ENCODE data around the gene SHISAL2A. TPM values are rescaled to one million over a fixed set of nuclear protein-coding genes. Genes with fewer than 3 reads are reported as not detected.
A peak's percentile ranks its signal among the peaks of the same experiment; 100 is the strongest.

SHISAL2A gene
- total and polyA plus RNA-seq, 2 of the 13 experiments (the other 11 are each of a cell fraction or from before 2014, with no cell fraction given), result not detected

DNA sequence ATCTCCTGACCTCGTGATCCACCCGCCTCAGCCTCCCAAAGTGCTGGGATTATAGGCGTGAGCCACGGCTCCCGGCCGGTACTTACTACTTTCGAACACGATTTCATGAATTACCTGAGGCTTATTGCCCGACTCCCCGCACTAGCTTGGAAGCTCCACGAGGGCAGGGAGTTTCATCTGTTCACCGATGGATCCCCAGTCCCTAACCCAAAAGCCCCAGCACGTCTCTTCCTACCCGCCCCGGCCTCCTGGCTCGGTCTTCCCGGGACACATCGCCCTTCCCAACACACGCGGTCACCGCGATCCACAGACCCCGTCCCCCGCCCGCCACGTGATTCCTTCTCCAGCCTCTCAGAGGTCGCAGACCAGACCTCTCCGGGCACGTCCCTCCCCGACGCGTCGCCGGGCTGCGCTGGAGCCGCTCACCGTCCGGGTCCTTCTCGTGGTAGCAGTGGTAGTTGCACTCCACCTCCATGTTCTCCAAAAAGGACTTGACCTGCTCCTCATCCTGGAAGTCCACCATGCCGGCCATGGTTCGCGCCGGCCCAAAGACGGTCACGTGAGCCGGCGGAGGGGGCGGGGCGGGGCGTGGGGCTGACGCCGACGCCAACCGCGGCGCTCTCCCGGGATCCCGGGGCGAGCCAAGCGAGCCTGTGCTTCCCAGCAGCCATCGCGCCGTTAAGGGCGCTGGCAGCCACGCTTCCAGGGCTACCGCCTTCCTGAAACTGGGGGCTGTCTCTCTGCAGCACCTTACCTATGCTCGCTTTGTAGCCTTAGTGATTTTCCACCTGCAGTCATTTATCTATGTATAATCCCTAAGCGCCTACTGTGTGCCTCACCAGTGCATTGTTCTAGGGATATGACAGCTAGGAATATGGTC, 65.1 kb downstream of the SHISAL2A start, which contains the start of gene COA7:
Gene COA7 (minus strand): TSS at position 553 of the 880 bp plus-strand sequence. CDS start 21 bp downstream, at position 532.
- POLR2A ChIA-PET, result interaction anchor here (1.8 to 2.1 kb wide), 3 partner anchors 11 to 145 kb away, joined by 4 to 8 read pairs (median 5); partner anchors contain the start of genes TUT4 and ZYG11B
- FAIRE-seq (no peak), DNase-seq (ENCODE audit: low spot score) (peak; percentile 73), ATAC-seq (peak; percentile 81)
- under 1% methylated on average over 29 of the region's 68 CpGs for WGBS (ENCODE audit: low lambda C conversion rate)
- no TSS peak for BruUV-seq (replicated peaks)
- Histone ChIP-seq H2AFZ (ENCODE audit: low read length) (peak within 1 kb of the TSS; percentile 91), H3K79me2 (ENCODE audit: insufficient read depth, low read length) (peaks cover 37% of the 10 kb centered on the region), H3K27ac (ENCODE audit: extremely low read length, insufficient read depth, low read length) (peak within 1 kb of the TSS; percentile 94), H4K20me1 (ENCODE audit: insufficient read depth, low read length) (no peaks in the 10 kb centered on the region), H3K4me3 (replicated peaks in 1 of 3; ENCODE audit: insufficient read depth in 1 of 3, low read depth in 2 of 3, low read length in 3 of 3) (peak within 1 kb of the TSS; percentile 56 to 78 (median 61)), H3K27me3 (ENCODE audit: control insufficient read depth in 1 of 2, insufficient read depth in 2 of 2, low read length in 2 of 2) (no peaks in the 10 kb centered on the region), H3K9me3 (ENCODE audit: low read length) (no peaks in the 10 kb centered on the region), H3K9ac (ENCODE audit: insufficient read depth, low read depth, low read length) (peak within 1 kb of the TSS; percentile 88), H3K36me3 (replicated peaks in 1 of 2; ENCODE audit: control insufficient read depth in 1 of 2, insufficient read depth in 2 of 2, low read length in 2 of 2) (peaks cover 0 to 2% of the 10 kb centered on the region in 2 experiments; a peak in 2 of 5 replicates), H3K4me1 (ENCODE audit: insufficient read depth, low read length) (peaks cover 44% of the 10 kb centered on the region), H3K4me2 (ENCODE audit: low read depth, low read length) (peak within 1 kb of the TSS; percentile 97)
- CTCF ChIA-PET (ENCODE audit: low intra/inter-chr PET ratio, low total read pairs), result no interaction called here
- in situ Hi-C loops (cut with HindIII; ENCODE audit: extremely low pct_ligation_motif_present, low pct_unique_long_range_greater_than_20kb) (no loop called here), intact Hi-C loops (cut with micrococcal nuclease; ENCODE audit: unreplicated experiment) (no loop called here)
- TF ChIP-seq MED1 (CRISPR knock-in tag; IDR thresholded peaks at IDR 0.05) (peak; percentile 74; the same call in 1 of the 2 replicates), SIX4 (CRISPR knock-in tag; IDR thresholded peaks at IDR 0.05) (no peak), ZNF703 (CRISPR knock-in tag; IDR thresholded peaks at IDR 0.05; ENCODE audit: borderline replicate concordance) (0 out of 2 replicates have a peak, but pooled peaks have one; percentile 42), ZNF33A (CRISPR knock-in tag; IDR thresholded peaks at IDR 0.05; ENCODE audit: borderline replicate concordance) (no peak), NRL (CRISPR knock-in tag; IDR thresholded peaks at IDR 0.05; ENCODE audit: borderline replicate concordance) (peak; percentile 96), ZNF460 (CRISPR knock-in tag; IDR thresholded peaks at IDR 0.05; ENCODE audit: borderline replicate concordance) (peak; percentile 69), NBN (conservative IDR thresholded peaks at IDR 0.05) (no peak), JUN (CRISPR knock-in tag; IDR thresholded peaks at IDR 0.05) (peak; percentile 53), CEBPB (IDR thresholded peaks at IDR 0.05; ENCODE audit: borderline replicate concordance, low read depth, low read length) (no peak), ZNF569 (CRISPR knock-in tag; IDR thresholded peaks at IDR 0.05; ENCODE audit: borderline replicate concordance) (no peak), SUZ12 (IDR thresholded peaks at IDR 0.05; ENCODE audit: low read depth, low read length) (peak; percentile 24; the same call in 1 of the 2 replicates), ZNF33B (CRISPR knock-in tag; IDR thresholded peaks at IDR 0.05) (peak; percentile 87; the same call in 1 of the 2 replicates), THYN1 (CRISPR knock-in tag; IDR thresholded peaks at IDR 0.05; ENCODE audit: borderline replicate concordance, low read depth) (no peak), KMT2A (CRISPR knock-in tag; IDR thresholded peaks at IDR 0.05) (peak; percentile 66; the same call in 1 of the 2 replicates)
- TF ChIP-seq, protein P1, sequence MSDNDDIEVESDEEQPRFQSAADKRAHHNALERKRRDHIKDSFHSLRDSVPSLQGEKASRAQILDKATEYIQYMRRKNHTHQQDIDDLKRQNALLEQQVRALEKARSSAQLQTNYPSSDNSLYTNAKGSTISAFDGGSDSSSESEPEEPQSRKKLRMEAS (IDR thresholded peaks at IDR 0.05), result peak; percentile 99
- TF ChIP-seq, protein P2, sequence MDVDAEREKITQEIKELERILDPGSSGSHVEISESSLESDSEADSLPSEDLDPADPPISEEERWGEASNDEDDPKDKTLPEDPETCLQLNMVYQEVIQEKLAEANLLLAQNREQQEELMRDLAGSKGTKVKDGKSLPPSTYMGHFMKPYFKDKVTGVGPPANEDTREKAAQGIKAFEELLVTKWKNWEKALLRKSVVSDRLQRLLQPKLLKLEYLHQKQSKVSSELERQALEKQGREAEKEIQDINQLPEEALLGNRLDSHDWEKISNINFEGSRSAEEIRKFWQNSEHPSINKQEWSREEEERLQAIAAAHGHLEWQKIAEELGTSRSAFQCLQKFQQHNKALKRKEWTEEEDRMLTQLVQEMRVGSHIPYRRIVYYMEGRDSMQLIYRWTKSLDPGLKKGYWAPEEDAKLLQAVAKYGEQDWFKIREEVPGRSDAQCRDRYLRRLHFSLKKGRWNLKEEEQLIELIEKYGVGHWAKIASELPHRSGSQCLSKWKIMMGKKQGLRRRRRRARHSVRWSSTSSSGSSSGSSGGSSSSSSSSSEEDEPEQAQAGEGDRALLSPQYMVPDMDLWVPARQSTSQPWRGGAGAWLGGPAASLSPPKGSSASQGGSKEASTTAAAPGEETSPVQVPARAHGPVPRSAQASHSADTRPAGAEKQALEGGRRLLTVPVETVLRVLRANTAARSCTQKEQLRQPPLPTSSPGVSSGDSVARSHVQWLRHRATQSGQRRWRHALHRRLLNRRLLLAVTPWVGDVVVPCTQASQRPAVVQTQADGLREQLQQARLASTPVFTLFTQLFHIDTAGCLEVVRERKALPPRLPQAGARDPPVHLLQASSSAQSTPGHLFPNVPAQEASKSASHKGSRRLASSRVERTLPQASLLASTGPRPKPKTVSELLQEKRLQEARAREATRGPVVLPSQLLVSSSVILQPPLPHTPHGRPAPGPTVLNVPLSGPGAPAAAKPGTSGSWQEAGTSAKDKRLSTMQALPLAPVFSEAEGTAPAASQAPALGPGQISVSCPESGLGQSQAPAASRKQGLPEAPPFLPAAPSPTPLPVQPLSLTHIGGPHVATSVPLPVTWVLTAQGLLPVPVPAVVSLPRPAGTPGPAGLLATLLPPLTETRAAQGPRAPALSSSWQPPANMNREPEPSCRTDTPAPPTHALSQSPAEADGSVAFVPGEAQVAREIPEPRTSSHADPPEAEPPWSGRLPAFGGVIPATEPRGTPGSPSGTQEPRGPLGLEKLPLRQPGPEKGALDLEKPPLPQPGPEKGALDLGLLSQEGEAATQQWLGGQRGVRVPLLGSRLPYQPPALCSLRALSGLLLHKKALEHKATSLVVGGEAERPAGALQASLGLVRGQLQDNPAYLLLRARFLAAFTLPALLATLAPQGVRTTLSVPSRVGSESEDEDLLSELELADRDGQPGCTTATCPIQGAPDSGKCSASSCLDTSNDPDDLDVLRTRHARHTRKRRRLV (CRISPR knock-in tag; IDR thresholded peaks at IDR 0.05), result no peak; the same call in 1 of the 2 replicates
- TF ChIP-seq, protein P3, sequence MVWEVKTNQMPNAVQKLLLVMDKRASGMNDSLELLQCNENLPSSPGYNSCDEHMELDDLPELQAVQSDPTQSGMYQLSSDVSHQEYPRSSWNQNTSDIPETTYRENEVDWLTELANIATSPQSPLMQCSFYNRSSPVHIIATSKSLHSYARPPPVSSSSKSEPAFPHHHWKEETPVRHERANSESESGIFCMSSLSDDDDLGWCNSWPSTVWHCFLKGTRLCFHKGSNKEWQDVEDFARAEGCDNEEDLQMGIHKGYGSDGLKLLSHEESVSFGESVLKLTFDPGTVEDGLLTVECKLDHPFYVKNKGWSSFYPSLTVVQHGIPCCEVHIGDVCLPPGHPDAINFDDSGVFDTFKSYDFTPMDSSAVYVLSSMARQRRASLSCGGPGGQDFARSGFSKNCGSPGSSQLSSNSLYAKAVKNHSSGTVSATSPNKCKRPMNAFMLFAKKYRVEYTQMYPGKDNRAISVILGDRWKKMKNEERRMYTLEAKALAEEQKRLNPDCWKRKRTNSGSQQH (CRISPR knock-in tag; IDR thresholded peaks at IDR 0.05; ENCODE audit: low read depth), result no peak

Data from HepG2 (cell line).